ENCODE results near the gene TP53I11.

Gene TP53I11

DNA sequence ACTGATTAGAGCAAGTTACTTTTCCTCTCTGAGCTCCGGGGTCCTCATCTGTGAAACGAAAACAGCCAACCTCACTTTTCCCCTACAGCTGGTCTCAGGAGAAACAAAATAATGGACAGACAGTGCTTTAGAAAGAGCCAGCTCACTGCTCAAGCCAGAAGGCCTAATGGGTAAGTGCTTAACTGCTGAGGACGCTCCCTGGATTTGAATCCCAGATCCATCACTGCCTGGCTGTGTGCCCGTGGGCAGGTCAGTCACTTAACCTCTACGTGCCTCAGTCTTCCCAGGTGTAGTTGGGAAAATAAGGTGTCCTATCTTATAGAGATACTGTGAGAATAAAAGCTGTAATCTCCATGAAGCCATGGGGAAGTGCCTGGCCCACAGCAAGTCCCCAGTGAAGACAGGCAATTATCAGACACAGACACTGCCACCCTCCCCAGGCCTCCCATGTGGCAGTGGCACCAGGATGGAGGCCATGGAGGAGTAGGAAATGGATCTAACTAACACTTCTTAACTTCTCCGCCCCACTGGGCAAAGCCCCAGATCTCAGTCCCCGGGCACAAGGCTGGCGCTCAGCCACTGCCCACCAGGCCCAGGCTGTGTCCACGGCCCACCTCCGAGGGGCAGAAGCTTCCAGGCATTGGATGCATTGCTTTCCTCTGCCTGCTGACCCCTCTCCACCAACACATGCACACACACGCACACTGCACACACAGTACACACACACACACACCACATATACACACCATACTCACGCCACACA is 9.2 kb downstream of the TP53I11 start:
- in situ Hi-C loops (cut with MboI; ENCODE audit: low sequenced_read_pairs), result loop anchor here (25.0 kb wide), 1 partner anchor 171 kb away; no protein-coding TSS in a partner anchor

- in situ Hi-C loops (cut with MboI; ENCODE audit: low sequenced_read_pairs), result loop anchor here (25.0 kb wide), 1 partner anchor 171 kb away; no protein-coding TSS in a partner anchor
Measured at GRCh38 chr11:44940835-44941234, 9.8 kb downstream of the TP53I11 start.

- in situ Hi-C loops (cut with MboI; ENCODE audit: low sequenced_read_pairs), result loop anchor here (25.0 kb wide), 1 partner anchor 172 kb away; no protein-coding TSS in a partner anchor
Measured at GRCh38 chr11:44940404-44940803, 10.3 kb downstream of the TP53I11 start.

DNA sequence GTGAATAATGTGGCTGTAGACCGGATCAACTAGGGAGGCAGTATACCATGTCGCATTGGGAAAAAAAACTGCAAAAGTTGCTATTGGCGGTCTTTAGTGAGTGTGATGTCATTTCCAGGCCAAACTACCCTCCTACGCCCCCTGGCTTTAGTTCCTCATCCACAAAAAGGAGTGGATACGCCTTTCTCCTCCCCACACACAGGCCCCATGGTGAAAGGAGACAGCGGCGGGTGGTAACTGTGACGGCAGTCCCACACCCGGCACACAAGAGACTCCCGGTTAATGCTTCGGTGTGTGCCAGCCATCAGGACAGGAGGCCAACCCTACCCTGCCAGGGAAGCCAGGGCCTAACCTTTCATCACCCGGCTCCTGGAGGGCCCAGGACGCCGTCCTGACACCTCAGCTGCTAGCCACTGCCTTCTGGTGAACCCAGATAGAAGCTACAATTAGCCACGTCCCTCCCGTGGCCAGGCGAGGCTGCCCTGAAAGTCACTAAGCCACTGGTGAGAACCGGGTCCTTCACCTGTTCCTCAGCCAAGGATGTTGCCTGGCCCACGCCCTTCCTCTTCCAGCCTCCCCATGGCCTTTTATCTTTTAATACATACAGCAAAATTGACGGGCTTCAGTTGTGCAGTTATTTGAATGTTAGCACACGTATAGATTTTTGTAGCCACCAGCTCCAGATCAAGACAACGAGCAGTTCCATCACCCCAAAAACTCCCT is 10.8 kb downstream of the TP53I11 start:
- in situ Hi-C loops (cut with MboI; ENCODE audit: low sequenced_read_pairs), result loop anchor here (25.0 kb wide), 1 partner anchor 172 kb away; no protein-coding TSS in a partner anchor

GRCh38 chr11:44938066-44938691 is 12.5 kb downstream of the TP53I11 start:
- in situ Hi-C loops (cut with MboI; ENCODE audit: low sequenced_read_pairs), result loop anchor here (25.0 kb wide), 1 partner anchor 174 kb away; no protein-coding TSS in a partner anchor

DNA sequence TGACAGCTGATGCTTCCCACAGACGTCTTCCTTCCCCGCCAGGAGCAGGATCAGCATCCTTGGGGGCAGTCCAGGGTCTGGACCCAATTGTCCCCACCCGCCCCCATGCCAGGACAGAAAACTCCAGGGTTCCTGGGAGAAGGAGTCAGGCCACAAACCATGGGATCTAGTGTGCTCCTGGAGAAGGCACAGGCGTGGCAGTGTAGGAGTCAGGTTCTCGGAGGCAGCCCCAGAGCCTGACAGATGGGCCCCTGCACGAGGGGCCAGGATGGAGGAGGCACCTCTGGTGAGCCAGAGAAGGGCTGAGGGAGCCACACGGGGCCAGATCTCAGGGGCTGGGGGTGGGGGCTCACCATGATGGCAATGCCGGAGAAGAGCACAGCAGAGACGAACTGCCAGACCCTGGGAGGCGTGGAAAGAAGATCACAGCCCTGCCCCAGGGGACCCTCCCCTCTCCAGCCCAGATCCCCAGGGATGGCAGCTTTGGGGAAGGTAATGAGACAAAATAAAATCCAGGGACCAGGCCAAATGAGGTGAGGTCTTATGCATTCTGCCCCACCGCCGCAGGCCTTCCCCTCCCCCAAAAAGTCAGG is 13.6 kb downstream of the TP53I11 start:
- in situ Hi-C loops (cut with MboI; ENCODE audit: low sequenced_read_pairs), result loop anchor here (25.0 kb wide), 1 partner anchor 175 kb away; no protein-coding TSS in a partner anchor

- in situ Hi-C loops (cut with MboI; ENCODE audit: low sequenced_read_pairs), result loop anchor here (25.0 kb wide), 1 partner anchor 176 kb away; no protein-coding TSS in a partner anchor
Measured at GRCh38 chr11:44936525-44936924, 14.2 kb downstream of the TP53I11 start.

DNA sequence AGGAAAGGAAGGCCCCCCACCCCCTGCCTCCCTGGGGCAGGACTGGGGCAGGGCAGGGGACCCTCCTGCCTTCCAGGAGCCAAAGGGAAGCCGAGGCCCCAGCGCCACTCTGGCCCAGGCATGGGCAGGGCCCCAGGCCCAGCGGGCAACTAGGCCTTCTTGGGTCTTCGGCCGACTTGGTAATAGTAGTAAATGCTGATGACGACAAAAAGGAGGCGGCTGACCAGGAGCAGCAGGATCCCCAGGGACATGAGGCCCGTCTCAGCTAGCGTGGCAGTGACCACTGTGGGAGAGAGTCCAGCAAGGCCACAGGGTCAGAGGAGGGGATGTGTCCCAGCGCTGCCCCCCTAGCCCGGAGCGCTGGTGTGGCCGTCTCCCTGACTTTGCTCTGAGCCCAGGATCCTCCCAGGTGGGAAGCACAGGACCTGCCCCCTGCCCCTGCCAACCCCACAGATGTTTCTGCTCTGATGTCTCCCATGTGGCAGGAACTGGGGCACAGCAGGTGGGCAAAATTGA is 15.9 kb downstream of the TP53I11 start:
- in situ Hi-C loops (cut with MboI; ENCODE audit: low sequenced_read_pairs), result loop anchor here (25.0 kb wide), 1 partner anchor 178 kb away; no protein-coding TSS in a partner anchor

DNA sequence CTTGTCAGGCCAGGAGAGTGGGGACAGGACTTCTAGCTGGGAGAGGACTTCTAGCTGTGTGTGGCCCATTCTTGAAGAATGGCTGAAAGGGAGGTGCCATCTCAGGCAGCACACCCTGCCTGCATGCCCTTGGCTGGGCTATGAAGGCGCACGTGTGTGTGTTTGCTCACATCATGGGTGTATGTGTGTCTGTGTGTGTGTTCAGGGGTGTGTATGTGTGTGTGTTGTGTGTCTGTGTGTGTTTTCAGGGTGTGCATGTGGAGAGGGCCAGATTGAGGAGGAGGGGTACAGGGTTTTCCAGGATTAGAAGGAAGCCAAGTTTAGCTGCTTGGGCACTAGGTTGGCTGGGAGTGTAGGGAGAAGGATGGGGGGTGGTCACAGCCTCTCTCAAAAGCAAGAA is 16.6 kb downstream of the TP53I11 start:
- in situ Hi-C loops (cut with MboI; ENCODE audit: low sequenced_read_pairs), result loop anchor here (25.0 kb wide), 1 partner anchor 178 kb away; no protein-coding TSS in a partner anchor

GRCh38 chr11:44931466-44931865 is 19.2 kb downstream of the TP53I11 start:
- in situ Hi-C loops (cut with MboI; ENCODE audit: low sequenced_read_pairs), result loop anchor here (25.0 kb wide), 1 partner anchor 181 kb away; no protein-coding TSS in a partner anchor

DNA sequence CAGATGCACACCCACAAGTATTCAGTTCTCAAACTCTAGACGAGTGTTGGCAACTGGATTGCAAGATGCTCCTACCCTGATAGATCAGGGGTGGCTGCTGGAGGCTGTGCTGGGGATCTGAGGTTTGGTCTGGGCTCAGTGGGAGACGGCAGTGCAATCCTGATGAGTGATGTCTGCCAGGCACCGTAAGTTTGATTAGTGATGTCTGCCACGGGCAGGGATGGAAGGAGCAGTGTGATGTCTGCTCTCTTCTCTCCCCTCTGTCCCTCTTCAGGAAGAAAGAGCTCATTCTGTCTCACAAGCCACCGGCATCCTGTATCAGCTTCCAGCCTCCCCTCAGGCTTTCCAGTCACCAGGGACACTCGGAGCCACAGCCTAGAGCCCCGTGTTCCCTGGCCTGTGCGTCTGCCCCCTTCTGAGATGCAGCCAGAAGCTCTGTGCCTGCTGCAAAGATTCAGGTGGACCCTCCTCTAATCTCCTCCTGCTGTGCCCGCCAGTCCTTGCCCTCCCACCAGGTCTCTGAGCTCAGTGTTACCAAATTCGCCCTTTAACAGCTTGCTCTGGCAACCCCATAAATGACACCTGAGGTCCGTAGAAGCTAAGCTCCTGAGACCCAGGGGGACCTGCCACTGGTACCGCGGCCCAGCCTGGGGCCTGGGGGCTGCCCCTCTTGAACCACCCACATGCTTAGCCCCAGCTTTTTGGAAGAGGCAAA is 19.9 kb downstream of the TP53I11 start:
- in situ Hi-C loops (cut with MboI; ENCODE audit: low sequenced_read_pairs), result loop anchor here (25.0 kb wide), 1 partner anchor 182 kb away; no protein-coding TSS in a partner anchor

- in situ Hi-C loops (cut with MboI; ENCODE audit: low sequenced_read_pairs), result loop anchor here (25.0 kb wide), 1 partner anchor 183 kb away; no protein-coding TSS in a partner anchor
Measured at GRCh38 chr11:44928816-44929215, 21.9 kb downstream of the TP53I11 start.

GRCh38 chr11:44928144-44928543 is 22.5 kb downstream of the TP53I11 start:
- in situ Hi-C loops (cut with MboI; ENCODE audit: low sequenced_read_pairs), result loop anchor here (25.0 kb wide), 1 partner anchor 184 kb away; no protein-coding TSS in a partner anchor

DNA sequence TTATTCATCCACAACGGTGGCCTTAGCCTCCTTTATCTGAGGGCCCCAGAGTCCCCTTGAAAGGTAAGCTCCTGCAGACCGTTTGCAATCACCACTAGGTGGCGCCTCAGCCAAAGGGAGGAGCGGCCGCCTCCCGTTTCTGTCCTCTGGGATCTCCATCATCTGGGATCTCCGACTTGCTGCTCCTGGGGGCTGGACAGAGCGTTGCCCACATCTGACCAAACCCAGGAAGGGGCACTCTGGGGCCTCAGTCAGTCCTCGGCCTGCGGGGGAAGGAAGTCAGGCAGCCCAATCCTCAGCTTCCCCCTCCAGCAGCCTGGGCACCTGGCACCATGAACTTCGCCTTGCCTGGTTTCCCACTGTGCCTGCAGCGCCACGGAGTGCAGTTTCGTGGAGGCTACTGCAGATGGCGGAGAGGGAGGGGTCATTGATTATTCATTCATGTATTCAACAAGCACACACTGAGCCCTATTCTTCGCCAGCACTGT is 23.5 kb downstream of the TP53I11 start:
- in situ Hi-C loops (cut with MboI; ENCODE audit: low sequenced_read_pairs), result loop anchor here (25.0 kb wide), 1 partner anchor 185 kb away; no protein-coding TSS in a partner anchor

DNA sequence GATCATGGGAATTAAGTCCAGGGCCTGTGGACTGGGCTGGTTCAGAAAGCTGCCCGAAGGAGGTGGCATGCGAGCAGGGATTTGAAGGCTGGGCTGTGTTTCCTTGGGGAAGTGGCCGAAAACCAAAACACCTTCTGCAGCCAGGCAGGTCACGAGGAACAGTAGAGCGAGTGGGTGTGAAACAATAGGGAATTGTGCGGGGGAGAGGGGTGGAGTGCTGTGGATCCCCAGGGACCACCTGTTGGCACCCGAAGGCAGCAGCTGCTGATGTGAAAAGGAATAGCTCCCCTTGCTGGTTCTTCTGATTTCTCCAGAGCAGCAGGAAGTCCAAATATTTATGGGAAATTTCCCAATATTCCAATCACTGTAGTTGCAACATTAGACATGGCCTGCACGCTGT is 24.6 kb downstream of the TP53I11 start:
- in situ Hi-C loops (cut with MboI; ENCODE audit: low sequenced_read_pairs), result loop anchor here (25.0 kb wide), 1 partner anchor 186 kb away; no protein-coding TSS in a partner anchor

DNA sequence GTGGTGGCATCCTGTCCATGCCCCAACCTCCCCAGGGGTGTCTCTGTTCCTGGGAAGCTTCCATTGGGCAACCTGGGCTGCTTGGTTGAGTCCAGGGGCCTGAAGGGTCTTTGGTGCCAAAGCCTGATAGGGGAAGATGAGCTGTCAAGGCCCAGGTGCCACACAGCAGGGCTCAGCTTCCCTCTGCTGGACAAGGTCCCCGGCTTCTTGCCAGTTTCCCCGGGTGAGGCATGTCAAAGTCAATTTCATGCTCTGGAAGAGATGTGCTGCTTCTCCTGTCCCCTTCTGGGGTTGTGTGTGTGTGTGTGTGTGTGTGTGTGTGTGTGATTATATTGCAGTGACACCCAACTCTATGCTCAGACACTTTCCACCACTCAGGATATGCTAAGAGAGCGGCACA is 26.9 kb downstream of the TP53I11 start:
- in situ Hi-C loops (cut with MboI; ENCODE audit: low sequenced_read_pairs), result loop anchor here (25.0 kb wide), 1 partner anchor 312 kb away; no protein-coding TSS in a partner anchor

- in situ Hi-C loops (cut with MboI; ENCODE audit: low sequenced_read_pairs), result loop anchor here (25.0 kb wide), 1 partner anchor 311 kb away; no protein-coding TSS in a partner anchor
Measured at GRCh38 chr11:44923115-44923514, 27.6 kb downstream of the TP53I11 start.

DNA sequence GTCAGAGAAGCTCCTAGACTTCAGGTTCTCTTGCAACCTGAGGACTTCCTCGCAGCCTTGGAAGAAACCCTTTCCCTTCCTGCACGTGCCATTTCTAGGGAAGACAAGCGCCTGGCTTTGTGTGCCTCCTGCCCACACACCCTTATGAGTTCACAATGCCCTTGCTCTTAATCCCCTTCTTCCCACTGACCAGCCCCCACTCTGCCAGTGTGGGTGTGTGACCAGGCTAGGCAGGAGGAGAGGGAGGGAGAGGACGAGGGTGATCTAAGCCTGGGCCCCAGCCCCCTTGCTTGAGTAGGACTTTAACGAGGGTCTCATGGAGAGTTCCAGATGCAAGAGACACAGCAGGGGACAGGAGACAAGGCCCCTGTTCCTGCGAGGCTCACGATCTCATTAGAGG is 30.2 kb downstream of the TP53I11 start:
- in situ Hi-C loops (cut with MboI; ENCODE audit: low sequenced_read_pairs), result loop anchor here (25.0 kb wide), 1 partner anchor 308 kb away; no protein-coding TSS in a partner anchor

DNA sequence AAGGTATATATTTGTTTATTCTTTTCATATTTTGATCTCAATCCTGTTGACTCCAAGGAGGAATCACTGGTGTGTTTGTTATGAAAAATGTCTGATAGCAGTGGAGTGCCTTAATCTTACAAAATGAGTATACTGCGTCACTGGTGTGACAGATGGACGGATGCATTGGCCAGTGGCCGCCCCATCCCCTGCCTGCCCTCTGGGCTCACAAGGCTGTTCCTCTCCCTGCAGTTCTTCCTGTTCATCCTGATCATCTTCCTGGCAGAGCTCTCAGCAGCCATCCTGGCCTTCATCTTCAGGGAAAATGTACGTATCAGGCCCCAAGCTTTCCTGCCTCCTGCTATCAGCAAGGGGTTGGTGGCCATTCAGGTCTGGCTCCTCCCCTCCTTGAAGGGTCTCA is 32.9 kb downstream of the TP53I11 start:
- in situ Hi-C loops (cut with MboI; ENCODE audit: low sequenced_read_pairs), result loop anchor here (25.0 kb wide), 1 partner anchor 305 kb away; no protein-coding TSS in a partner anchor
